GM15510 (cell line): Measurements from ENCODE around the gene RALGPS1.

Experiments
- POLR2A ChIP-seq: IDR thresholded peaks from 3 replicates; pipeline ENCODE4 v1.6.1; 2011; ENCODE audit warnings: borderline replicate concordance; ENCODE audit not compliant: insufficient read length; ENCODE audit errors: extremely low read depth

RALGPS1 gene

DNA sequence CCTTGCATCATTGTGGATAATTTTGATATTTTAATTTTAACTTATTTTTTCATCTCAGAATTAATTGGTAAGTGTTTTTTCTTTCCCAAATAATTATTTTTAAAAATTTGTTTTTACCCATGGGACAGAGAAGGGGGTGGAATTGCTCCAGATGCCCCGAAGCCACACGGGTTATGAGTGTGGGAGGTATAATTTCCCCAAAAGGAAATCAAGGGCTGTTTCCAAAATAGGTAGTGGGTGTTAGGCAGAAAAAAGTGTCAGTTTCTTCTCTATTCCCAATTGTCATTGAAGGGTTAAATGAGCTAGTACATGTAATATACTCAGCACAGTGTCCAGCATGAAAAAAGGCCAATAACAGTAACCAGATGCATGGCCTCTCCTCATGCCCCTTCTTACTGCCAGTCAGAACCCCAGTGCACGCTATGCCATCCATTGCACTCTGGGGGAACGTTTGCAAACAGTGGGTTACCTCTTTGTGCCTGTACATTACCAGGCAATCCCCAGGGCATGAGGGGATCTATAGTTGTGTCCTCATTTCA, 244.3 kb downstream of the RALGPS1 start:
- TF ChIP-seq POLR2A: no peak

DNA sequence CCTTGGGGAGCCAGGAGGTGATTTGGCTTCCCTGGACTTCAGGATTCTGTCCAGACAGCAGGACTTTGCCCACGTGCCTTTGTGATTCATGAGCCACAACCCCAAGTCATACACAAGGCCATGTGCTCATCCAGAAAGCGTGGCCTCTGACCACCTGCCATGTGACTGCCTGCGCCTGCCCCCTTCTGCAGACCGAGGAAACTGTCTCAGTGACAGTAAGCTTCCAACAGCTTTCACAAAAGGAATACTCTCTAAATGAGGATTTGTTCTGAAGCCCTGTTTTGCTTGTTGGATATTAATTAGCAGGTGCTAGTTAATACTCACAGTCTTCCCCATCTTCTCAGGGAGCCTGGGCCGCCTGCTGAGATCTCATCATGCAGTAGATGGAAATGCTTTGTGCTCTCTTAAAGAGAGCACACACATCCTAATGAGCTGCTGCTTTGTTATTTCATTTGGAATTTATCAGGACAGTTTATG, 244.8 kb downstream of the RALGPS1 start:
- no peak for TF ChIP-seq POLR2A

DNA sequence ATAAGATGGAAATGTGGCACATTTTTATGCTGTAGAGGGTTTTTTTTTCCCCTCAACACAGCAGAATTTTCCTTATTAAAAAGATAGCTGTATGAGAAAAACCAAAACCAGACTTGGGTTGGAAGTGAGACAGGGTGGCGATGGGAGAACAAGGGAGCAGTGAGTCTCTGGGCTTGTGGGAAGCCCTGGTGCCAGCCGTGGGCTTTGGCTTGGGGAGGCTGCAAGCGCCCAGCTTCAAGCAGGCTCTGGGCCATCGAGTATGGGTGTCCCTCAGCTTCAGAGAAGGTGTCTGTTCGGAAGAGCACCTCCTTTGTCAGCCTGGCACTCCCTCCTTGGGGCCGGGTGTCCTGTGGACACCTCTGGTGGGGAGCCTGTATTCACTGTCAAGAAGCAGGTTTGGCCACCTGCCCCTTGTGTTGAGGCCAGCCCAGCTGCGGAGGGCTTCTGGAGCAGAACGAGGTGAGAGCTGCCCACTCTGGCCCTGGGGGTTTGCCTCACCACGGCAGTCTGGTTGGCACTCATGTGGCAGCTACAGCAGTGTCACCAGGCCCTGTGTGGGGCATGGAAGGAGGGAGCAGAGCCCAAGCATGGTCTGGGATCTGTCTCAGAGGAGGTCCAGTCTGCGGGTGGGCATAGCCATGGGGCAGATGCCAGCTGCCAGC, 245.5 kb downstream of the RALGPS1 start:
- no peak for TF ChIP-seq POLR2A

DNA sequence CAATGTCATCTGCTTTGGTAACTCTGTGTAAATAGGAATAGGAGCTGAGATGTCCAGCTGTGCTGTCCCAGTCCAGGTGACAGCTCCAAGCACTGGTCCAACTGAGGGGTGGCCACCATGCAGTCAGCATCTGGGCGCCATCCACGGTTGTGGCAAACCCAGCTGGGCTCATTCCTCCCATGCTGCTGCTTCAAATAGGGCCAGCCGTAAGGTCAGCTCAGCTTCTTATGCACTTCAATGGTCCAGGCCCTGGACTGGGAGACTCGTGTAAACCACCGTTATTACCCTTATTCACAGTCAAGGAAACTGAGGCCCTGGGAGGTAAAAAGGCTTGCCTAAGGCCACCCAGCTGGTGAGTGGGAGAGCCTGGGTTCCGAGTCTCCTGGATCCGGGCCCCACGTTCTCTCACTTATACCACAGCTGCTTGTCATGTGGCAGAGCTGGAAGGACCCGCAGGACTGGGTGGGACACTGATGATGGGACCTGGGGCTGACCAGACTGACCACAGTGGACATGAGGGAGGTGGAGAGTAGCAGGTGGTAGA, 246.6 kb downstream of the RALGPS1 start:
- no peak for TF ChIP-seq POLR2A

DNA sequence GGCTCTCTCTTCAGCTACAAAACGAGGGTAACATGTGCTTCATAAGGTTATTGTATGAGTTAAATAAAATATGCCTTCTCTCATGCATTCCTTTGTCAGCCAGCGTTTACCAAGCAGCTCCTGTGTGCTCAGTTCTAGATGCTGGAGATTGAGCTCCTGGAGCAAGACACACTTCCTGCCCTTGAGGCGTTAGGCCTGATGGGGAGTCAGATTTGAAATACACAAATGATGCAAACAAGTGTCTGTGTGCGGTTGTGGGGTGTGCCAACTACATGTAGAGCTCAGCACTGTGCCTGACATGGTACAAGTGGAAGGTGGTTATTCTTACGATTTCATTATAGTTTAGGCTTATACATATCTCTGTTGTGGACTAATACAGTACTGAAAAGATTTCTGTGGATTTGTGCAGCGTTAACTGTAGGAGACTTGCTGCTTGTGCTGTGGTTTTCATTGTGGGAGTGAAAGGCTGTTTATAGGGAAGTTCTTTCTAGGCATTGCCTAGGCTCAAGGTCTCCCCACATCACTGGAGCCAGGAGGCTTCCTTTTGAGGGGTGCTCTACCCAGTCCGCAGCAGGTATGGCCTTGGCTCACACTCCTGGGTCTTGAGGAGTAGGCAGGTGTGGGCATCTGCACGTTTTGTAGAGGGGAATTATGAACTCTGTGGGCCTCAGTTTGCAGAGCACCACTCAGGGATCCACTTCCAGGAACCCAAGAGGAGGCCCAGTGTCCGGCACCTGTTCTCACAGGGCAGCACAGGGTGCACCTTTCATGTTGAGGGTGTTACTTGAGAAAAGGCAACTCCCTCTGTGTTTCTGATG, 247.7 kb downstream of the RALGPS1 start:
- no peak for TF ChIP-seq POLR2A

DNA sequence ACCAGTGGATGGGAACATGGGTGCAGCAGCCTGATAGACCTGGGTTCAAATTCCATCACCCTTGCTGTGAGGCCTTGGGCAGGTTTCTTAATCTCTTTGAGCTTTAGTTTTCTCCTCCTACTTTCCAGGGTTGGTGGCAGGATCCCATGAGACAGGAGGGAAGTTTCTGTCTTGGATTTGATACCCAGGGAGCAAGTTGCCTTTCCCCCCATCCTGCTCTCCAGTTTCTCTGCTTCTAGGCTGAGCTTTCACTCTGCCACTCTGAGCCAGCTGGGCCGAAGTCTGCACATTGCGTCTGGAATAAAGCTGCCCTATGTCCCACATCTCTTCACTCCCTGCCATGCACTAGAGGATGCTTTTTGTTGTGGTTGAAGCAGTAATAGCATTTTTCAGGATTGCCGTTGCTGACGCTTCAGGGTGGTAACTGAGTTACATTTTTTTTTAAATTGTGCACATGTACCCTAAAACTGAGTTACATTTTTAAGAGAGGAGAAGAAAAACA, 248.3 kb downstream of the RALGPS1 start:
- no peak for TF ChIP-seq POLR2A

DNA sequence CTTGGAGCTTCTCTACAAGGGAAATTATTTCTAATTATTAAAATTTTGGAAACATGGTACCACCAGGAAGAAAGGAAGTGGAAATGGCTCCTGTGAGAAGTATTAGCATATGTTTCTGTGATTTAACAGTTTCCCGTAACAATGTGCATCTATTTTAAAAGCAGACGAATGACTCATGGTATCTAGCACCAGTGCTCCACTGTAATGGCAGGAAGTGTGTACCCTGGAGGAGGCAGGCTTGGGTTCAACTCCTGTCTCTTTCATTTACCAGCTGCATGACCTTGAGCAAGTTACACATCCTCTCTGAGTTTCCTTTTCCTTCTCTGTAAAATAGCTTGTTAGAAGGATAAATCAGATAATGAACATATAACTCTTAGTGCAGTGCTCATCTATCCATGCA, 248.8 kb downstream of the RALGPS1 start:
- TF ChIP-seq POLR2A: no peak

DNA sequence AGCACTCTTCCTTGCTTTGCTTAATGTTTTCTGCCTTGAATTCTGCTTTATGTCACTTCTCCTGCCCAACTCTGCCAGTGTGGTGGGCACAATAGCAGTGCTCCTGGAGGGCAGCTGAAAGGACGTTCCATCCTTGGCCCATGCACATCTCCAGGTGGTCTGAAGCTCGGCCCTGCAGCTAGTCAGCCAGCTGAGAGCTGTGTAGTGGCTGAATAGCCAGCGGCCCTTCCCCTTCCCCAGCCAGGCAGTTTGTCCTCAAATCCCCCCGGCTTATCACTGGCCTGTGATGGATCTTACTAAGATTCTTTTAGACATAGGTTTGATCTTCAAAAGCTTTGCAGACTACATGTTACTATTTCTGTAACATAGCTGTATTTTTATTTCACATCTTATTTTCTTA, 250.5 kb downstream of the RALGPS1 start:
- TF ChIP-seq POLR2A: no peak

DNA sequence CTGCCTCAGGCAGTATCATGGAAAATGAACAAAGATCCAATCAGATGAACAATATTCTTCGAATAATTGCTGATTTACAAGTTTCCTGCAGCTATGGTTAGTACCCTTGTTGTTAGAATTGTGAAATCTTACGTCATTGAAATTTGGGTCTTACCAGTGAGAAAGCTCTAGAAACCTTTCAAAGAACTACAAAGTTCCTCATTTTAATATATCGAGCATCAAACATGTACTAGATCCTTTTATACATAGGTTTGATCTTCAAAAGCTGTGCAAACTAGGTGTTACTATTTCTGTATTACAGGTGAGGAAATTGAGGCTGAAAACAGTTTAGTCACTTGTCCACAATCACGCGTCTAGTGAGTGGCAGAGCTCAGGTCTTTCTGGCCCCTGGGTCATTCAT, 251.5 kb downstream of the RALGPS1 start:
- no peak for TF ChIP-seq POLR2A

DNA sequence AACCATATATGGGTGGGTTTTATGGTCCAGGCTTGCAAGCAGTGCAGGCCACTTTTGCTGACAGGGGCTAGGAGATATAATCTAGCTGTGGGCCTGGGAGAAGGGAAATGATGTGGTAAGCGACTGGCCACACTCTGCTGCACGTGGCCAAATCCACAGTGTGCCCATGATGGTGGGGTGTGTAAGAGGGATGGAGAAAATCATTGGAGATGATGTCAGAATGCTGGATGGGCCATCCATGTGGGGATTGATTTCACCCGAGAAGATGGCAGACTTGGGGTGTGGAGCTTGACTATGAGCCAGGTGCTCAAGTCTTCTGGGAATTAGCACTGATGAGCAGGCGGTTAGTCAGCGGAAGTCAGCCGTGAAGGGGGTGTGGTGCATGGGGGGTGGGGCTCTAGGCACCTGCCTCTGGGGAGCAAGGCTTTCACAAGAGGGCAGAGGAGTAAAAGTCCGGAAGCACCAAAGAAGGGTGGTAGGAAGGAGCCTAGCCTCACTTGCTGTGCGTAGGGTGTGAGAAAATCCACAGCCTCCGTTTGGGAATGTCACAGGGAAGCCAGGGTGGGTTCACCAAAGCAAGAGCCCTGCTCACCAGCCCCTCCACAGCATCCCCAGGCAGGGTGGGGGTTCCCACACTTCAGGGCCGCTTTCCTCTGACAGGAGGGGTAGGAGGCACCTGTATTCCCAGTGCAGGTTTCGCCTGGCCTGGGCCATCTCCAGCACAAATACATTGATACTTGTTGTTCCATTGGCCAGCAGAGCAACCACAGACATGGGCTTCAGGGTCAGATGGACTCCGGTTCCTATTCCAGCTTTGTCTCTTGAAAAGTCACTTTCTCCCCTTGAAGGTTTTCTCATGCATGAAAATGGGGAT, 252.3 kb downstream of the RALGPS1 start:
- peak; percentile 32 for TF ChIP-seq POLR2A

DNA sequence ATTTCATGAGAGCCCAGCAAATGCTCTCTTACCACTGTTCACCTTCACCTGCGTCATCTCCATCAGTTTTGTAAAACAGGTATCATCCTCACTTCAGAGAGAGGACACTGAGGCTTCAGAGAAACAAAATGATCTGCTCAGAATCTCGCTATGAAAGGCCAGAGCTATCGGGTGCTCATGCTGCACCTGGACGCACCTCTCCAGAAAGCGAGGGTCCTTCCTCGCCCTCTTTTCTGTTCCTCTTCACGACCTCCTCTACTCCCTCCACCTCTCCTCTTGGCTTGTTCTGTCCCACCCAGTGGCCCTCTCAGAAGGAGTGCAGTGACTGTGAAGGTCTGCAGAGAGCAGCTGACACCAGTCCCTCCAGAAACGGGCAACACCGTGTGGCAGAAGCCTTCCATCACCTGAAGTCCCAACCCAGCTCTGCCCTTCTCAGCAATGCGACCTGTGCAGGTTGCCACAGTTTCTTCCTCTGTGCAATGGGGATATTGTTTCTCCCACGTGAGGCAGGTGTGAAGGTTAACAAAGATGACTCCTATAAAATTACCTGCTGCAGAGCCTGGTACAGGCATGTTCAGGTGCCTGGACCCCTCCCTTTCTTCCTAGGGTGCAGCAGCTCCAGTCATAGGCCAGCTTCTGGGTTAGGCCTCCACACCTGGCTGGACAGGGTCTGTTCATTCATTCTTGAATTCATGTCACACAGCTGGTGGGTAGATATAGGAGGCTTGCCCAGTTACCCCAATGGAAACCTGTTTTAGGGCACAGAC, 253.2 kb downstream of the RALGPS1 start:
- no peak for TF ChIP-seq POLR2A

DNA sequence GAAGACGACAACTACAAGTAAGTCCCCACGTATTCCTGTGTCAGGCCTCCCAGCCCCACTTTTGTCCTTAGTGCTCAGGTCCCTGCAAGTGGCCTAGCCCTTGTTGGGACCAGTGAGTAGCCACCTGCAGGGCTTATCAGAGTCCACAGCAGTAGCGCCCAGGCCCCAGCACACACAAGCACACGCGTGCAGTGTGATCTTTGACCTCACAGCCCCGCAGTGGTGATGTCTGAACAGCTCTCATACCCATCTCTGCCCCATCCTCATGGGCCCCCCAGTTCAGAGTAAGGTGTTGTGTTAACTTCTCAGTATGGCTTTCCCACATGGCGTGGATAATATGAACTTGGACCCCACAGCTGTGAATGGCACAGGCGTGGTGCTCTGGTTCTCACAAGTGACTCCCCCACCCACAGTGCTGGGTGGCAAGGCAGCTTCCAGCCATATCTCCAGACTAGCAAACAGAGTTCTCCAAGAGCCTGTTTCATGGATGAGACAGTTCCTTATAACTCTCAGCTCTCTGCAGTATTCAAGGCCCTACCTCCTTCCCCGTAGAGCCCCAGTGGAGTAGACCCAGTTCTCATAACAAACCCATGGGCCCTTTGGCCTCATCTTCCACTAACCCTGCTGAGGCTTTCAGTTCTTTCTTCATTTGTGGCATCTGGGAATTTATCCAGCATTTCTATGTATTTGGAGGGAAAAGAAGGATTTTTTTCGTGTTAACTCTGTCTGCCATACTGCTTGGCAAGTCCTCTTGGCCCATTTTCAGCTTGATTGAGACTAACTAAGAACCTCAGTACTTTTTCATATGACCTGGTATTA, 254.4 kb downstream of the RALGPS1 start:
- no peak for TF ChIP-seq POLR2A

DNA sequence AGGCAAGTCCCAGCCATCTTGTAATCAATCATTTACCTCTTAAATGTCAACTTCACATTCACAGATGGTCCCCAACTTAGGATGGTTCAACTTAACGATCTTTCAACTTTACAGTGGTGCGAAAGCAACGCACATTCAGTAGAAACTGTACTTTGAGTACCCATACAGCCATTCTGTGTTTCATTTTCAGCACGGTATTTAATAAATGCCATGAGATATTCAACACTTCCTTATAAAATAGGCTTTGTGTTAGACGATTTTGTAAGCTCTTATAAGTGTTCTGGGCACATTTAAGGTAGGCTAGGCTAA, 254.9 kb downstream of the RALGPS1 start:
- no peak for TF ChIP-seq POLR2A

DNA sequence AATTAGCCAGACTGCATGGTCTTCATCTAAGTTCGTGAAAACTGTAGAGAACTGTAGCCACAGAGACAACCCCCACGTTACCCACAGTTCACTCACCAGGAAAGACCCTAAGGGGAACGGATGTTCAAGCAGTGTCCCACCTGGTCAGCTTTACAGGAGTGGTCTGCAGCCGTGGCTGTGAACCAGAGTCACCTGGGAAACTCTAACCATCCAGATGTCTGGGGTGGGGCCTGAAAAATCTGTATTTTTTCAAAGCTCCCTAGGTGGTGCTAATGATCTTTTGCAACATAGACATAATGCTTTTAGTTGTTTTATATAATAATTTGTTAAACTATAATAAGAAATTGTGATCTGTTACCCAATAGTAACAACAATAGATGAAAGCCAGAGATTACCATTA, 255.5 kb downstream of the RALGPS1 start:
- no peak for TF ChIP-seq POLR2A

DNA sequence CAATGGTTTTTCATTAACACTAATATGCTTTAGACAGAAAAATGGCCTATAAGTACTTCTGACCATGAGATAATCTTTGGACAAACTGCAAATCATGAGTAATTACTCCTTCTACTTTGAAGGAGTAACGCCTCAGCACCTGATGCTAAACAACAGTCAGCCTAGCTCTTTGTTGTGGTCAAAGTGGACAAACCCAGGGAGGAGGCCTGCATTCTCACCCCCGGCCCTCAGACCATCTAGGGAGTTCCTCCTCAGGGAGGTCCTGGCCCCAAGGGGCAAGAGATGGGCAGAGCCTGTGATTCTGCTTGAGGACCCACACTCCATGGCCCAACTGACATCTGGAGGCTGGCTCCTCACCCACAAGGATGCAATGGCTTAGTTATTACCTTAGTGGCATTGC, 256.1 kb downstream of the RALGPS1 start:
- TF ChIP-seq POLR2A: no peak
